Esophagus squamous epithelium (tissue), 5 donors: Measurements from ENCODE around the gene PTPRJ. TPM values are rescaled to one million over a fixed set of nuclear protein-coding genes. Genes with fewer than 3 reads are reported as not detected.

Experiments
- DNase-seq: peaks from one replicate; lab custom pipeline; 2025; lab: John Stamatoyannopoulos, UW
- H3K27ac ChIP-seq, 4 donors: fragments of 200-600 bp; sonication (generic); one replicate each; pipeline ENCODE4 v1.5.1; 2016 to 2019; ENCODE audit warnings: mild to moderate bottlenecking in 1 of 4
- H3K27me3 ChIP-seq, 4 donors: fragments of 200-600 bp; sonication (generic); 1 replicate in 3 of 4; 2 replicates in 1 of 4; pipeline versions ENCODE4 v1.5.1 to v1.6.0; 2017 to 2021; ENCODE audit warnings: antibody characterized with exemption in 1 of 4
- H3K36me3 ChIP-seq, 3 donors: fragments of 200-600 bp; sonication (generic); one replicate each; pipeline ENCODE4 v1.5.1; 2016 to 2019
- H3K4me1 ChIP-seq, 3 donors: fragments of 200-600 bp; sonication (generic); one replicate each; pipeline ENCODE4 v1.5.1; 2017 to 2019
- H3K4me3 ChIP-seq, 4 donors: fragments of 200-600 bp; sonication (generic); 1 replicate in 3 of 4; 2 replicates in 1 of 4; pipeline ENCODE4 v1.5.1; 2016 to 2019; ENCODE audit warnings: mild to moderate bottlenecking in 2 of 4, moderate library complexity in 1 of 4
- H3K9me3 ChIP-seq, 3 donors: fragments of 200-600 bp; sonication (generic); one replicate each; pipeline ENCODE4 v1.5.1; 2016 to 2019
- POLR2A ChIP-seq, 4 donors: fragments of 450-650 bp; IDR thresholded peaks; one replicate each; pipeline ENCODE4 v1.6.1; 2017; ENCODE audit warnings: antibody characterized with exemption in 4 of 4, mild to moderate bottlenecking in 4 of 4, moderate library complexity in 3 of 4
- WGBS, 2 donors: methylation state at CpG; one replicate each; pipeline ENCODE4 v1.1.5; 2018; 5-methylcytosine and 5-hydroxymethylcytosine counted together
- intact Hi-C: fragments of 100-400 bp; cut with DNase I; formaldehyde crosslinking; loops from one replicate; pipeline ENCODE4 v1.15.0; 2022
- total RNA-seq, 4 donors: library from RNA; depleted of rRNA; stranded (reverse); fragments of >200 nt; gene quantifications; one replicate each; pipeline ENCODE4 v1.1.0, GENCODE V29; 2016
- TF ChIP-seq, protein P1 (sequence below), 6 experiments: fragments of 450-650 bp in 4 of 6; fragments of 200-600 bp in 2 of 6; sonication (generic) in 2 of 6; IDR thresholded peaks; one replicate each; pipeline ENCODE4 v1.5.1; 2016 to 2019; ENCODE audit warnings: antibody characterized with exemption in 6 of 6, mild to moderate bottlenecking in 4 of 6, moderate library complexity in 4 of 6
- donor health status: DM: yes; HTN: yes; CAD: no.

Gene PTPRJ
- total RNA-seq, 4 donors from 2014 or later = 1.7 to 11.6 (median 3.4) TPM

- DNase-seq = no peak
- 87 to 94% methylated on average over 6 to 9 of the region's 10 CpGs for WGBS, 2 donors
- H3K27me3 ChIP-seq = peaks cover 0 to 4% (median 0%) of the 10 kb centered on the region in 4 donors
- no peaks in the 10 kb centered on the region for H3K36me3 ChIP-seq
- H3K4me3 ChIP-seq = no peak overlapping the region
- H3K27ac ChIP-seq = peak overlapping the region in 1 of 4 donors; percentile 7
- no peaks in the 10 kb centered on the region for H3K9me3 ChIP-seq
- TF ChIP-seq, protein P1, sequence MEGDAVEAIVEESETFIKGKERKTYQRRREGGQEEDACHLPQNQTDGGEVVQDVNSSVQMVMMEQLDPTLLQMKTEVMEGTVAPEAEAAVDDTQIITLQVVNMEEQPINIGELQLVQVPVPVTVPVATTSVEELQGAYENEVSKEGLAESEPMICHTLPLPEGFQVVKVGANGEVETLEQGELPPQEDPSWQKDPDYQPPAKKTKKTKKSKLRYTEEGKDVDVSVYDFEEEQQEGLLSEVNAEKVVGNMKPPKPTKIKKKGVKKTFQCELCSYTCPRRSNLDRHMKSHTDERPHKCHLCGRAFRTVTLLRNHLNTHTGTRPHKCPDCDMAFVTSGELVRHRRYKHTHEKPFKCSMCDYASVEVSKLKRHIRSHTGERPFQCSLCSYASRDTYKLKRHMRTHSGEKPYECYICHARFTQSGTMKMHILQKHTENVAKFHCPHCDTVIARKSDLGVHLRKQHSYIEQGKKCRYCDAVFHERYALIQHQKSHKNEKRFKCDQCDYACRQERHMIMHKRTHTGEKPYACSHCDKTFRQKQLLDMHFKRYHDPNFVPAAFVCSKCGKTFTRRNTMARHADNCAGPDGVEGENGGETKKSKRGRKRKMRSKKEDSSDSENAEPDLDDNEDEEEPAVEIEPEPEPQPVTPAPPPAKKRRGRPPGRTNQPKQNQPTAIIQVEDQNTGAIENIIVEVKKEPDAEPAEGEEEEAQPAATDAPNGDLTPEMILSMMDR (IDR thresholded peaks at IDR 0.05) = no peak
- TF ChIP-seq POLR2A (IDR thresholded peaks at IDR 0.05) = no peak
- H3K4me1 ChIP-seq = peaks cover 10 to 44% (median 11%) of the 10 kb centered on the region in 3 donors
- intact Hi-C loops = loop anchor here (5.0 kb wide), 1 partner anchor 168 kb away; no protein-coding TSS in a partner anchor
Measured at GRCh38 chr11:48105096-48105990, 125.0 kb downstream of the PTPRJ start.

DNA sequence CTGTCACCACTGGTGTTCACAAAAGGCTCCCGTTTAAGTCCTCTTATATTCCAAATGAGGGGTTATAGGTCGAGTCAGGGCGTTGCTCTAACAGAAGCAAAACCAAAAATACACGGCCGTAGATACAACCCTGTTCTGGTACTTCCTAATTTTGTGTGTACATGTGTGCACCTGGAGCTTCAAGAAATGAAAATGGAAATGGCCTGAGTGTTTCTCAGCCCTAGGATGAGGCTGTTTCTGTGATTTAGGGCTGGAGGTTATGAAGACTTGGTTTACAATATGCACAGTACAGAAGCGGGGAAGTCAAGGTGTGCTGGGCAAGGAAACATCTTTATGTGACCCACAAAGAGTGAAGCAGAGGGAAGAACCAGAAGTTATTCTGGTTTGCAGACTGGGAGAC lies 125.8 kb downstream of the PTPRJ start:
- Histone ChIP-seq H3K9me3 (no peaks in the 10 kb centered on the region), H3K27me3 (peaks cover 0 to 4% (median 0%) of the 10 kb centered on the region in 4 donors), H3K27ac (no peak overlapping the region), H3K4me3 (no peak overlapping the region), H3K4me1 (peaks cover 10 to 45% (median 11%) of the 10 kb centered on the region in 3 donors), H3K36me3 (no peaks in the 10 kb centered on the region)
- TF ChIP-seq, protein P1 (IDR thresholded peaks at IDR 0.05) = no peak
- no peak for TF ChIP-seq POLR2A (IDR thresholded peaks at IDR 0.05)
- intact Hi-C loops = loop anchor here (5.0 kb wide), 1 partner anchor 169 kb away; no protein-coding TSS in a partner anchor
- DNase-seq = no peak
- 61 to 73% methylated on average over 6 of the region's 6 CpGs for WGBS, 2 donors

- H3K9me3 ChIP-seq = no peaks in the 10 kb centered on the region
- H3K36me3 ChIP-seq = no peaks in the 10 kb centered on the region
- H3K27me3 ChIP-seq = peaks cover 0 to 4% (median 0%) of the 10 kb centered on the region in 4 donors
- H3K27ac ChIP-seq = no peak overlapping the region
- intact Hi-C loops = loop anchor here (5.0 kb wide), 1 partner anchor 170 kb away; no protein-coding TSS in a partner anchor
- H3K4me1 ChIP-seq = peaks cover 10 to 42% (median 11%) of the 10 kb centered on the region in 3 donors
- H3K4me3 ChIP-seq = no peak overlapping the region
- no peak for DNase-seq
- 64 to 71% methylated on average over 7 of the region's 7 CpGs for WGBS, 2 donors
- TF ChIP-seq, protein P1 (IDR thresholded peaks at IDR 0.05) = no peak
- no peak for TF ChIP-seq POLR2A (IDR thresholded peaks at IDR 0.05)
Measured at GRCh38 chr11:48107188-48107704, 126.9 kb downstream of the PTPRJ start.

- Histone ChIP-seq H3K36me3 (no peaks in the 10 kb centered on the region), H3K27ac (peak overlapping the region in 1 of 4 donors; percentile 34), H3K4me3 (no peak overlapping the region), H3K9me3 (no peaks in the 10 kb centered on the region), H3K4me1 (peaks cover 10 to 39% (median 11%) of the 10 kb centered on the region in 3 donors), H3K27me3 (peaks cover 0 to 4% (median 0%) of the 10 kb centered on the region in 4 donors)
- DNase-seq = no peak
- WGBS, 2 donors = 78 to 88% methylated on average over 11 of the region's 11 CpGs
- intact Hi-C loops = loop anchor here (5.0 kb wide), 1 partner anchor 171 kb away; no protein-coding TSS in a partner anchor
- TF ChIP-seq, protein P1 (IDR thresholded peaks at IDR 0.05) = no peak
- TF ChIP-seq POLR2A (IDR thresholded peaks at IDR 0.05) = no peak
Measured at GRCh38 chr11:48108231-48109045, 128.1 kb downstream of the PTPRJ start.
